SW480 (cell line): ENCODE results near the gene CDCA5.

ENCODE experiments used
- DNase-seq: peaks from one replicate; pipeline ENCODE4 v3.0.0-alpha.2; 2016; ENCODE audit warnings: low spot score

The CDCA5 gene

GRCh38 chr11:65083834-65084597 lies at the start of gene CDCA5, which contains the start of gene ZFPL1:
TSS of gene CDCA5 (minus strand) at chr11:65084040. CDS start at chr11:65083978, 62 bp downstream.
TSS of gene ZFPL1 (plus strand) at chr11:65084222. CDS start at chr11:65084699, 477 bp downstream.
- peak; percentile 97 for DNase-seq

- peak; percentile 67 for DNase-seq
These were observed 49.3 kb upstream of the CDCA5 start for GRCh38 chr11:65132988-65133700.

- no peak for DNase-seq
These were observed 48.6 kb upstream of the CDCA5 start for GRCh38 chr11:65132238-65132987.

GRCh38 chr11:65131895-65132237 lies 48.0 kb upstream of the CDCA5 start:
- no peak for DNase-seq

- no peak for DNase-seq
These were observed 47.6 kb upstream of the CDCA5 start for GRCh38 chr11:65131417-65131776.

GRCh38 chr11:65130631-65131416 lies 47.0 kb upstream of the CDCA5 start:
- no peak for DNase-seq

- no peak for DNase-seq
These were observed 46.0 kb upstream of the CDCA5 start for GRCh38 chr11:65129649-65130441.

- DNase-seq = no peak
These were observed 44.6 kb upstream of the CDCA5 start for GRCh38 chr11:65128182-65129145.

GRCh38 chr11:65127473-65128181 lies 43.8 kb upstream of the CDCA5 start:
- no peak for DNase-seq

GRCh38 chr11:65126624-65127274 lies 42.9 kb upstream of the CDCA5 start:
- DNase-seq = no peak

GRCh38 chr11:65125197-65126056 lies 41.6 kb upstream of the CDCA5 start:
- no peak for DNase-seq

GRCh38 chr11:65124480-65125196 lies 40.8 kb upstream of the CDCA5 start:
- DNase-seq = no peak

GRCh38 chr11:65121865-65122696 lies 38.2 kb upstream of the CDCA5 start, which contains the start of the genes FAU and MRPL49:
TSS of gene FAU (minus strand) at chr11:65122134. CDS start at chr11:65121813, 321 bp downstream.
TSS of gene MRPL49 (plus strand) at chr11:65122321. CDS start at chr11:65122347, 26 bp downstream.
- peak; percentile 98 for DNase-seq

GRCh38 chr11:65121447-65121864 lies 37.6 kb upstream of the CDCA5 start:
- peak; percentile 37 for DNase-seq

GRCh38 chr11:65120831-65121230 lies 37.0 kb upstream of the CDCA5 start:
- no peak for DNase-seq

- no peak for DNase-seq
These were observed 35.8 kb upstream of the CDCA5 start for GRCh38 chr11:65119670-65119995.
